HepG2 (cell line): Measurements from ENCODE around the gene NUDT9. TPM values are rescaled to one million over a fixed set of nuclear protein-coding genes. Genes with fewer than 3 reads are reported as not detected.

ENCODE experiments used
- CEBPZ ChIP-seq: IDR thresholded peaks from 2 replicates; pipeline ENCODE4 v1.6.1; 2012; ENCODE audit warnings: low read length, improper control_type of control experiment
- CREB3 ChIP-seq: sonication (generic); formaldehyde crosslinking; IDR thresholded peaks from 2 replicates; pipeline ENCODE4 v1.5.0; 2020; ENCODE audit warnings: missing genetic modification reagents
- KLF16 ChIP-seq, 2 experiments: sonication (generic) in 1 of 2; formaldehyde crosslinking in 1 of 2; IDR thresholded peaks; 2 replicates each; pipeline versions ENCODE4 v1.6.1 to v1.8.0; 2016 to 2023; ENCODE audit warnings: missing genetic modification reagents in 2 of 2, missing compliant biosample characterization in 1 of 2
- MAZ ChIP-seq, 2 experiments: sonication (generic) in 1 of 2; formaldehyde crosslinking in 1 of 2; IDR thresholded peaks; 2 replicates each; pipeline versions ENCODE4 v1.5.0 to v1.6.1; 2012 to 2020; ENCODE audit warnings: low read depth in 2 of 2, mild to moderate bottlenecking in 2 of 2, borderline replicate concordance in 1 of 2, improper control_type of control experiment in 1 of 2, low read length in 1 of 2, missing genetic modification reagents in 1 of 2, moderate library complexity in 1 of 2
- MEIS2 ChIP-seq: sonication (generic); formaldehyde crosslinking; IDR thresholded peaks from 2 replicates; pipeline ENCODE4 v1.9.0; 2021; ENCODE audit warnings: mild to moderate bottlenecking, missing genetic modification reagents
- RFX3 ChIP-seq: IDR thresholded peaks from 2 replicates; pipeline ENCODE4 v1.6.1; 2016; ENCODE audit warnings: missing biosample characterization, missing genetic modification reagents
- TBX2 ChIP-seq: sonication (generic); formaldehyde crosslinking; IDR thresholded peaks from 2 replicates; pipeline ENCODE4 v1.5.0; 2020; ENCODE audit warnings: missing genetic modification reagents, mild to moderate bottlenecking, borderline replicate concordance
- TBX3 ChIP-seq: fragments of 450-650 bp; IDR thresholded peaks from 2 replicates; pipeline ENCODE4 v1.6.1; 2017; ENCODE audit warnings: antibody characterized with exemption, mild to moderate bottlenecking, inconsistent platforms, borderline replicate concordance
- ZKSCAN8 ChIP-seq: IDR thresholded peaks from 2 replicates; pipeline ENCODE4 v1.6.1; 2016; ENCODE audit warnings: borderline replicate concordance, missing genetic modification reagents, missing compliant biosample characterization
- ZNF333 ChIP-seq: sonication (generic); formaldehyde crosslinking; IDR thresholded peaks from 2 replicates; pipeline ENCODE4 v1.4.0; 2020; ENCODE audit warnings: mild to moderate bottlenecking, missing genetic modification reagents, borderline replicate concordance
- ZNF660 ChIP-seq: sonication (generic); formaldehyde crosslinking; IDR thresholded peaks from 2 replicates; pipeline ENCODE4 v1.5.1; 2020; ENCODE audit warnings: mild to moderate bottlenecking, low read depth, missing genetic modification reagents, borderline replicate concordance
- ZNF709 ChIP-seq: sonication (generic); formaldehyde crosslinking; IDR thresholded peaks from 2 replicates; pipeline ENCODE4 v1.5.0; 2020; ENCODE audit warnings: mild to moderate bottlenecking, missing genetic modification reagents
- polyA plus RNA-seq, 8 experiments: library from polyadenylated mRNA; depleted of rRNA in 3 of 8; stranded (reverse) in 7 of 8; unstranded in 1 of 8; fragments of >200 nt; fragmentation: Illumina TruSeq in 4 of 8; extraction: Trizol in 4 of 8; gene quantifications; 2 replicates each; pipeline versions ENCODE4 v1.2.1 to v1.2.3, GENCODE V29; 2011 to 2016; ENCODE audit warnings: low read depth in 4 of 8, missing spikeins in 1 of 8, mixed read lengths in 1 of 8; ENCODE audit not compliant: insufficient read depth in 1 of 8
- total RNA-seq, 5 experiments: library from RNA; depleted of rRNA; stranded (reverse); fragments of >200 nt; fragmentation: Illumina TruSeq; extraction: Trizol; gene quantifications; 2 replicates each; pipeline ENCODE4 v1.2.3, GENCODE V29; 2016; ENCODE audit warnings: low read depth in 1 of 5

Gene NUDT9
- total and polyA plus RNA-seq, 2 of the 13 experiments (the other 11 are each of a cell fraction or from before 2014, with no cell fraction given): 10.4 to 12.3 TPM

- no peak for TF ChIP-seq ZNF333 (CRISPR knock-in tag)
- no peak for TF ChIP-seq MAZ (IDR thresholded peaks at IDR 0.05; ENCODE audit: borderline replicate concordance, low read depth, low read length)
- TF ChIP-seq MAZ (CRISPR knock-in tag; IDR thresholded peaks at IDR 0.05; ENCODE audit: low read depth): no peak
- no peak for TF ChIP-seq CEBPZ
- TF ChIP-seq ZKSCAN8: no peak
- TF ChIP-seq TBX3: no peak
- TF ChIP-seq RFX3: no peak
- TF ChIP-seq KLF16 (CRISPR knock-in tag; IDR thresholded peaks at IDR 0.05): no peak
- no peak for TF ChIP-seq CREB3 (CRISPR knock-in tag)
- no peak for TF ChIP-seq ZNF709 (CRISPR knock-in tag)
- no peak for TF ChIP-seq ZNF660
- TF ChIP-seq MEIS2 (CRISPR knock-in tag): no peak
- TF ChIP-seq TBX2 (CRISPR knock-in tag): no peak
These were observed 76.1 kb downstream of the NUDT9 start (continued) for GRCh38 chr4:87498446-87498900.
